H54 (cell line): ENCODE data around the gene CEP164.

Experiments
- DNase-seq: peaks from one replicate; pipeline ENCODE4 v3.0.0; 2011; ENCODE audit warnings: low spot score, mixed read lengths; ENCODE audit not compliant: insufficient read length
- FAIRE-seq: peaks from 3 replicates; lab custom pipeline; 2011; peaks lifted over from hg19 to GRCh38; lab: Jason Lieb, UNC
- POLR2A ChIP-seq: IDR thresholded peaks from 2 replicates; pipeline ENCODE4 v1.6.1; 2011; ENCODE audit warnings: low read depth, mild to moderate bottlenecking, low read length

Gene CEP164

DNA sequence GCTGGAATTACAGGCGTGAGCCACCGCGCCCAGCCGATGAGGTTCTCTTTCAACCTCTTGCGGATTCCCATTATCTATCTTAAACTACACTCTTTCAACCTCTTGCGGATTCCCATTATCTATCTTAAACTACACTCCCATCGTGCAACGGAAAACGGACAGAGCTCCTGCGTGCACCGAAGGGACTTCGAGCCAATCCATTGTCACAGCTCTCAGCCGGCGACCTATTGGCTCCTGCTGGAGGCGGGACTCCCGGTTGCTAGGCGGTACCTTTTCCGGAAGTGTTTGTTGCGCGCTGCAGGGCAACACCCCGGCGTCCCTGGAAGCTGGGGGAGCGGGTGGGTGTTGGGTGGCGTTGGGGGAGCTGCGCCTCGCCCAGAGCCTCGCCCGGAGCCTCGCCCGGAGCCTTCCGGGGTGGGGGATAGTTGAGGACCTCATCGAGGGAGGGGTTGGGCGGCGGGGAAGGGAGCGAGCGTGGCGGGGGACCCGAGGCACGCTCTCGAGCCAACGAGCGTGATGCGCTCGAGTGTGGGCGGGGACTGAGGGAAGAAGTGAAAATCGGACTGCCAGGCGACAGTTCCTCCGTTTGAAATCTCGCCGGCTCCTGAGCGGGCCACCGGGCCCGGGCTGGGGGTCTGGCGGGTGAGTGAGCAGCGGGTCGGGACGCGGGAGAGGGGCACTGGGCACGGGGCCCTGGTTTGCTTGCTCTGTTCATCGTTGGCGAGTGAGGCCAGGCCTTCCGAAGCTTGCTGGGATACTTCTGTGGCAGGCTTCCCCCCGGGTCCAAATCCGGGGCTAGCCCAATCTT, at the start of gene CEP164:
Gene CEP164, plus strand, starts transcription at position 288 of the 808 bp plus-strand sequence. CDS start 10,733 bp downstream, outside the sequence.
- FAIRE-seq = peak; percentile 93

DNA sequence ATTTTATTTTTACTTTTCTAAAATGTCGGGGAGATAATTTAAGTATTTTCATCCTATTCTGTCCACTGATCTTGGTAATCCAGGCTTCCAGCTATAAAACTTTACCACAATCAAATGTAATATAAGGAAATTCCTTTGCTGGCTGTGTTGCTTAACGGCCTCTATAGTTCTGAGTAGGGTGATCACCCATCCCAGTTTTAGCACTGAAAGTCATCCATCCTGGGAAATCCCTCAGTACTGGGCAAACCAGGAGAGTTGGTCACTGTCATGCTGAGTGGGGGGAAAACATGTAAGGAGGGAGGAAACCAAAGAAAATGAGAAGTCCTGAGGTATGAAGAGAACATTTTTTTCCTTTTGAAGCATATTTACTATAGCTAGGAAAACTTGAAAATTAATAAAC, 49.3 kb upstream of the CEP164 start:
- TF ChIP-seq POLR2A = no peak
- no peak for DNase-seq
- FAIRE-seq = no peak

More for the DNA sequence above, at the start of gene CEP164:
- DNase-seq = peak; percentile 87
- TF ChIP-seq POLR2A = peak; percentile 60

DNA sequence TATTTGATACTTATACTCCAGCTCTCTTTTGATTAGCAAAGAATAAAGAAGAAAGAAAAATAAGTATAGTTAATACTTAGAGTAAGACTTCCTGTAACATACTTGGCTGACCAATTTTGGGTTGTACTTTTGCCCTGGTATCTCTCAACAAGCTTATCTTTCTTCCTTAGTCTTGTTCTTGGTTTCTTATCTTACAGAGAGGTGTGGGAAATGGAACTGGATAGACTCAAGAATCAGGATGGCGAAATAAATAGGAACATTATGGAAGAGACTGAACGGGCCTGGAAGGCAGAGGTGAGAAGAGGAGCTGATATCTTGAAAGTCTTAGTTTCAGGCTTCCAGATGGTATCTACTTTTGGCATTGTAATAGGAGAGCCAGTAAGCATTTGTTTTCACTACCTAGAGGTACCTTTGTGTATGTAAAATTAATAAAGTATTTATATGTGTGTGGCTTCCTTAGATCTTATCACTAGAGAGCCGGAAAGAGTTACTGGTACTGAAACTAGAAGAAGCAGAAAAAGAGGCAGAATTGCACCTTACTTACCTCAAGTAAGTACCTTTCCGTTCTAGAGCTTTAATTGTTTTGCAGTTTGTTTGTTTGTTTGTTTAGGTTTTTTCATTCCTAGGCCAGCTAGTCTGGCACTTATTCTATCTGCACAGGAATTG, 47.8 kb upstream of the CEP164 start:
- FAIRE-seq (no peak), DNase-seq (no peak)
- no peak for TF ChIP-seq POLR2A

DNA sequence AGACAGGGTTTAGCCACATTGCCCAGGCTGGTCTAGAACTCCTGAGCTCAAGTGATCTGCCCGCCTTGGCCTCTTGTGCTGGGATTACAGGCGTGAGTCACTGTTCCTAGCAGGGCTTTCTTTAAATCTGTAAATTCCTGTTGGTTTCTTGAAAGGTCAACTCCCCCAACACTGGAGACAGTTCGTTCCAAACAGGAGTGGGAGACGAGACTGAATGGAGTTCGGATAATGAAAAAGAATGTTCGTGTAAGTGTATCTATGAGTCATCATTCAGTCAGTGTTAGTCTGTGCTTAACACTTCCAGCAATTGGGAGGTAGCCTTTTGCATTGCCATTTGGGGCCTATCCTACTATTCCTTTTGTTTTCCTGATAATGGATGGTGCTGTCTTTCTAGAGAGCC, 46.5 kb upstream of the CEP164 start:
- FAIRE-seq = peak; percentile 96
- DNase-seq = peak; percentile 45
- TF ChIP-seq POLR2A = no peak

DNA sequence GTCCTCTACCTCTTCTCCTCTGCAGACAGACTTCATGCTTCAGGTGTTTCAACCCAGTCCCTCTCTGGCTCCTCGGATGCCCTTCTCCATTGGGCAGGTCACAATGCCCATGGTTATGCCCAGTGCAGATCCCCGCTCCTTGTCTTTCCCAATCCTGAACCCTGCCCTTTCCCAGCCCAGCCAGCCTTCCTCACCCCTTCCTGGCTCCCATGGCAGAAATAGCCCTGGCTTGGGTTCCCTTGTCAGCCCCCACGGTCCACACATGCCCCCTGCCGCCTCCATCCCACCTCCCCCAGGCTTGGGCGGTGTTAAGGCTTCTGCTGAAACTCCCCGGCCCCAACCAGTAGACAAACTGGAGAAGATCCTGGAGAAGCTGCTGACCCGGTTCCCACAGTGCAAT, 45.8 kb upstream of the CEP164 start:
- no peak for FAIRE-seq
- DNase-seq = no peak
- no peak for TF ChIP-seq POLR2A

DNA sequence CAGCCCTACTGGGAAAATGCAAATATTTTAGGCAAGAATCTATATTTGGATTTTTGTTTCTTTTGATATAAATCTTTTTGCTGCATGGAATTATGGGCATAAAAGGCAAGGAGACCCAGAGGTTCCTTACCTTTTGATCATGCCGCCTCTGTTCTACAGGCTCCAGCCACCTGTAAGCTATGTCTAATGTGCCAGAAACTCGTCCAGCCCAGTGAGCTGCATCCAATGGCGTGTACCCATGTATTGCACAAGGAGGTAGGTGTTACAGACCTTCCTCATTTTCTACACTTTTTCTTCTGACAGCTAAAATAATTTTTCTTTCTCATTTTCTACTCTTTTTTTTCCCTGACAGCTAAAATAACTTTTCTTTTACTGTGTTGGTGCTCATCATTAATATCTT, 44.7 kb upstream of the CEP164 start:
- DNase-seq (no peak), FAIRE-seq (no peak)
- no peak for TF ChIP-seq POLR2A

DNA sequence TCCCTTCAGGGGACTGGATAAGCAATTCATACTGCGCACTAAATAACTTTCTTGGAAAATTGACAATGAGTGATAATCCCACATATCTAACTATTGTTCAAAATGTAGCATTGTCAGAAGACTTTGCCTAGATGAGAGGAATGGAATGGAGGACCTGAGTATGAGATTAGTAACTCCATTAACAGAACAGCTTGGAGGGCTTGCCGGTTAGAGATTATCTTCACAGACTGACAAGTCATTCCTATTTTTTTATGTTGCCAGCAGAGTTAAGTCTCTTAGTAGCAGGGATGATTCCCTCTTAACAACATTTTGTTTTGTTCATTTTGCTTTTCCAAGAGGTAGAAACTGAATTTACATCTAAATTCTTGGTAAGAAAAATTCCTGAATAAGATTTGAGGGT, 43.6 kb upstream of the CEP164 start:
- FAIRE-seq (no peak), DNase-seq (no peak)
- TF ChIP-seq POLR2A = no peak

DNA sequence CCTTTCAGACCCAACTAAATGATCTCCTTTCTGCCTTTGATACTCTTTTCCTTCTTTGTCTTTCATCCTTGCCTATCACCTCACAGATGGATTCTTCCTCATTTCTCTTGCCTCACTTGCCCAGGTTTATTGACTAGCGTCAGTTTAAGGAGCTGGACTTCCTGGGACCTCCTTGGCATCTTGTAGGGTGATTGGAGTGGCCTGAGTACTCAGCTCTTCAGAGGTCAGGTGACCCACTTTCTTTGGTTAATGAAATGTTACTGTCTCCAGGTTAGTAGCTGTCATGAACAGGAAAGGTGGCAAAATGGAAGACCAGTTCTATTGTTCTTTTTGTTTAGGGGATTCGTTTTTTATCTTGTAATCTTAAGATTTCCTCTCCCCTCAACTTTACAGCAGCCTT, 41.1 kb upstream of the CEP164 start:
- TF ChIP-seq POLR2A = no peak
- no peak for FAIRE-seq
- no peak for DNase-seq

DNA sequence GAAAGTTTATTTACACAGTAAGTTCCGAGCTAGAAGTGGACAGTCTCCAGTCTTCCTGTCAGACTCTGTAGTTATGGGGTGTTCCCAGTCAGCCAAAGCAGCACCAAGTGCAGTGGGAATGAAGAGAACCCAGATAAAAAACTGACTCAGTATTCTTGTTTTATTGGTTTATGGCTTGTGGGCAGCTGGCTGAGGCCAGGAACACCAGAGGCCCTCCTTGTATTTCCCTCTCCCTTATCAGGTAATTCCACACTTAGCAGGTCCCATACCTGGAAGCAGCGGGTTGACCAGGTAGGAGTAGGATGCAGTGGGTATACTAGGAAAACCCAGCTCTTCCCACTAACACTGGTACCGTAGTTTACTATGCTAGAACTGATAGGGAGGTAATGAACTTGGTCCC, 40.0 kb upstream of the CEP164 start:
- FAIRE-seq (no peak), DNase-seq (no peak)
- no peak for TF ChIP-seq POLR2A

DNA sequence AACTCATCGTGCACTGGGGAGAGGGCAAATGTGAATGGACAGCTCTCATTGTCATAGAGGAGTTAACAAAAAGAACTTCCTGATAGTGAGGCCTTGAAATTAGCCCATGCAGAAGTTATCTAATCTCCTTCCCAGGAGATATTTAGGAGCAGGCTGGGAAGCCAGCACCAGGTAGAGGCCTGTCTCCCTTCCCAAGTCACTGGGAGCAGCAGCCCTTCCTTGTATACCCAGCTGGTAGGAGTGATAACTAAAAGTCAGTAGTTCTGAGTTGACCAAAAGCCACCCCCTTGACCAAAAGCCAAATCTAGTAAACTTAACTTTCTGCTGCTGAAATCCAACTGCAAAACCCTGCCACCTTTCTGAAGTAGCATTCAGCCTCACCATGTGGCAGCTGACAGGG, 37.9 kb upstream of the CEP164 start:
- no peak for TF ChIP-seq POLR2A
- DNase-seq (no peak), FAIRE-seq (no peak)

DNA sequence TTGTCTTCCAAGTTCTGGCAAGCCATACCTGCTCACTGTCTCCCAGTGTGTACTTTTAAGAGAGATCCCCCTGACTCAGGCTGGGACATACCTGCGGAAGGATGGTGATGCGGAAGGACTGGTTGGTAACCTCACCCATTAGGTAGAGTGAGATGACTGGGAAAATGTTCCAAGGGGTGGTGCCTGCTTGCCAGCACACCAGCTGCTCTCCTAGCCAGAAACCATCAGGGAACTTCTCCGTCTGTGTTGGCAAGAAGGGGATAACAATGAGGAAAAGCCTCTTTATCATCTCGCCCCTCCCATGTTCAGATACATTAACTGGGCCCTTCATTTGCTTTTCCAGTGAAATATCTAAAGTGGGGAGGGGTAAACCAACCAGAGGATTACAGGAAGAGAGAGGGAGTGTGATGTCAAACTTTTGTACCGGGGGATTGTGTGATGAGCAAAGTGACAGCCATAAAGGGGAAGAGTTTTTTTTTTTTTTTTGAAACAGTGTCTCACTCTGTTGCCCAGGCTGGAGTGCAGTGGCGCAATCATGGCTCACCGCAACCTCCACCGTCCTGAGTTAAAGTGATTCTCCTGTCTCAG, 36.8 kb upstream of the CEP164 start, which contains the start of gene BACE1-AS:
Gene BACE1-AS, plus strand, starts transcription at position 538 of the 588 bp plus-strand sequence.
- no peak for FAIRE-seq
- no peak for DNase-seq
- no peak for TF ChIP-seq POLR2A

DNA sequence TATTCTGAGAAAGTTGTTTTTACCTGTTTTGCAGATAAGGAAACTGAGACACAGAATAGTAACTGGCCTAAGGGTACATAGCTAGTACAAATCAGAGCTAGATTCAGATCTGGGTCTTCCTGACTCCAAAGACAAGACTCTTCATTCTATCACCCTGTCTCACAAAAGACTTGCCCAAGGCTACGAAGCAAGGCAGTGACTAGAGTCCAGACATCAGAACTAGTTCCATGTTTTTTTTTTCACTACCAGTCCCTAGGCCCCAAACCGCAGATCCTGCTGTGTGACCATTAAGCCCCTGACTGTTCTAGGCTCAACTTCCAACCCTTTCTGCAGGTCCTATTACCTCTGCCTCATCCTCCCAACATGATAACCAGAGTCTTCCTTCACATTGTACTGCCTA, 35.0 kb upstream of the CEP164 start:
- TF ChIP-seq POLR2A = no peak
- no peak for DNase-seq
- FAIRE-seq = no peak

DNA sequence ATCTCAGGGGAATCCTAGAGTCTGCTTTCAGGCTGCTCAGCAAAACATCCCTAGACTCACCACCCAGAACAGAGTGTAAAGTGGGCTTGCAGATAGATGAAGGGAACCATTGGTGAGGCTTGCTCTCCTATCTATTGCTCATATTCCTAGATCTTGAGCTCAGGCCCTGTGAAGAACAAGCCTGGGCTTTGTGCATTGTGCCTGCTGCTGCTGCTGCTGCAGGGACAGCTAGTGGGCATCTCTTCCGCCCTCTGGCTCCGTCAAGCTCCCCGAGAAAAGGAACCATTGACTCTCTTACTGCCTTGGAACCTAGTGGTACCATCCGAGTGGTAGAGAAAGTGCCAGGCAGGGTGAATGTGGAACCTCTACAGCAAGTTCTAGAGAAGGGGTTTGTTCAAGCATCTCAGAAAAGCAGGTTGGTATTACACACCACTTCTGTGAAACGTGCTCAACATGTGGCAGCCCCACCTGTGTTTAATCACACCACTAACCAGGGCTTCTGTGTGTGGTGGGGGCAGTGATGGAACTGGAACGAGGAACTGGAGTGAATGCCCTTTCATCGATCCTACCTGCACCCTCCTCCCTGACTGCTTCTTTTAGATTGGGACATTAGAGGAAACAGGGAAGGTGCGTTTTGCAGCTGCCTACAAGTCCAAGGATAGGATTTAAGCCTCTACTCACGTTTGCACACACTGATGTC, 32.1 kb upstream of the CEP164 start:
- no peak for DNase-seq
- no peak for FAIRE-seq
- no peak for TF ChIP-seq POLR2A

DNA sequence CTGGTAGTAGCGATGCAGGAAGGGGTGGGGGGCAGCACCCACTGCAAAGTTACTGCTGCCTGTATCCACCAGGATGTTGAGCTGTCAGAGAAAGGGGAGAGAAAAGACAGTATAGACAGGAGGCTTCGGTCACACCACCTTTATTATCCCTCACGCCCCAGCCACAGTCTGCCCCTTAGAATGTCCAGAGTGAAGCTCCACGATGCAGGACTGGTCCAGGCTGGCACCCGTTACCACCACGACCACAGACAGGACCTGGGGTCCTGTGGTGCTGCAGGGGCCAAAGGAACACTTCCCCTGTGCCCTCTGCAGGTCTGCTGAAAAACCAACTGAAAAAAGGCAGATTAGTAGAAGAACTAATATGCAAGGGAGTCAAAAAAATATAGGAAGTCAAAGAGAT, 30.8 kb upstream of the CEP164 start:
- no peak for DNase-seq
- TF ChIP-seq POLR2A = no peak
- no peak for FAIRE-seq
